HG03432 (cell line): ENCODE data around the gene MMP21.

ENCODE experiments used
- ATAC-seq: cut with Tn5 transposase; IDR thresholded peaks from one replicate; pipeline ENCODE4 v1.9.1; 2021; ENCODE audit warnings: mild to moderate bottlenecking, moderate library complexity; ENCODE audit not compliant: unreplicated experiment

Gene MMP21, protein sequence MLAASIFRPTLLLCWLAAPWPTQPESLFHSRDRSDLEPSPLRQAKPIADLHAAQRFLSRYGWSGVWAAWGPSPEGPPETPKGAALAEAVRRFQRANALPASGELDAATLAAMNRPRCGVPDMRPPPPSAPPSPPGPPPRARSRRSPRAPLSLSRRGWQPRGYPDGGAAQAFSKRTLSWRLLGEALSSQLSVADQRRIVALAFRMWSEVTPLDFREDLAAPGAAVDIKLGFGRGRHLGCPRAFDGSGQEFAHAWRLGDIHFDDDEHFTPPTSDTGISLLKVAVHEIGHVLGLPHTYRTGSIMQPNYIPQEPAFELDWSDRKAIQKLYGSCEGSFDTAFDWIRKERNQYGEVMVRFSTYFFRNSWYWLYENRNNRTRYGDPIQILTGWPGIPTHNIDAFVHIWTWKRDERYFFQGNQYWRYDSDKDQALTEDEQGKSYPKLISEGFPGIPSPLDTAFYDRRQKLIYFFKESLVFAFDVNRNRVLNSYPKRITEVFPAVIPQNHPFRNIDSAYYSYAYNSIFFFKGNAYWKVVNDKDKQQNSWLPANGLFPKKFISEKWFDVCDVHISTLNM

DNA sequence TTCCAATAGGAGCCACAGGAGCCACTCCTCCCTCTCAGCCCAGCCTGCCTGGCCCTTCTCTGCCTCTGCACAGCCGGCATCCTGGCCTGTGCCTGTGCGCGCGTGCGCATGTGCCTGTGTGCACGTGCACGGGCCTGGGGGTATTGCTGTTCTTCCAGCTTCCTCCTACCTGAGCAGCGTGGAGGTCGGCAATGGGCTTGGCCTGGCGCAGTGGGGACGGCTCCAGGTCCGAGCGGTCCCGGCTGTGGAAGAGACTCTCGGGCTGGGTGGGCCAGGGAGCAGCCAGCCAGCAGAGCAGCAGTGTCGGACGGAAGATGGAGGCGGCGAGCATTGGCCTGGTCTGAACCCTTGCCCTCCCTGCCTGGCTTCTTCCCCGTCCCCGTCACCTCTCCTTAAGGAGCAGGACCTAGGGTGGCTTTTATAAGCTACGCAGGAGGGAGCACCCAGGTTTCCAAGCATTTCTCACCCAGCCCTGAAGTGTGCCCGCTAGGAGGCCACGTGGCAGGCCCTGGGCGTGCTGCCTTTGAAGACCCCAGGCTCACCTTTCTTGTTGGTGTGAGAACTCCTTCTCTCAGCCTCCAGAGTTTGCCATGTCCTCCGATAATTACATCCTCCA is at the start of gene MMP21:
Gene MMP21 (minus strand): TSS at position 331 of the 616 bp plus-strand sequence. CDS start 0 bp downstream, at position 331.
- ATAC-seq, result no peak

DNA sequence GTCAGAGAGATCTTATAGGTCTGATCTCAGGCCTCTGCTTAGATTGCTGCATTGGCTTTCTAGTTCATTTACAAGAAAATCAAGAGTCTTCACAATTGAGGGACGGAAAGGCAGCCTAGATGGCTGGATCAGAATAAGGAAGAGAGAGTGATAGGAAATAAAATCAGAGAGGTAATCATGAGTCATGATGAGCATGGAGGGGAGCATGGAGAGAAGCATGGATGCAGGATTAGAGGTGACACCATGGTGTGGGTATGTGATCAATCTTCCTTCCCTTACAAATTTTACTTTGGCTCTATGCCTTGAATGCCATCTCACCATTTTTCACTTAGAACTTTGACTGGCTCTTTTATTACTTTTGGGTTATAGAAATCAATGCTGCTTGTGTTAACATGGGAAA is 49.1 kb upstream of the MMP21 start:
- no peak for ATAC-seq

DNA sequence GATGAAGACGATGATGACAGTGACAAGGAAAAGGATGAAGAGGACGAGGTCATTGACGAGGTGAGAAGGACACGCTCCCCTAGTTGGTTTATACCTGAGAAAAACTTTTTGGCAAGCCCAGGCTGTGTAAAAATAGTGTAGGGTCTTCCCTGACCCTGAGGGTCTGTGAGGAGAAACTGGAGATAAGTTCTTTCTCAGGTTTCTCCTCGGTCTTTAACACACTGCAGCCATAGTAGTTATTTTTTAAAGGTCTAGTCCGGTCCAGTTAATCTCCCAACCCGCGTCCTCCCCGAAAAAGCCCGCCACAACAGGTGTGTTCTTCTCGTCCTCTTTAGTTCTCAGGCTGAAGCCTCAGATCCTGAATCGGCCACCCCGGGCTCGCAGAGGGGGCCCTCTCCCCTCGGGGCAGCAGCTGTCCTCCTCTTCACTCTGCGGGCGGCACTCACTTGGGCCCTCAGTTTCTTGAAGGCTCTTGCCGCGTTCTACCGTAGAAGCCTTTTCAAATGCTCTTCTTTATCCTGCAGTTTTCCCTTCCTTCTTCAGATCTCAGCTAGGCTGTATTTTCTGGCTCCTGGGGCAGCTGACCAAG is 48.1 kb upstream of the MMP21 start:
- ATAC-seq, result peak; percentile 3

DNA sequence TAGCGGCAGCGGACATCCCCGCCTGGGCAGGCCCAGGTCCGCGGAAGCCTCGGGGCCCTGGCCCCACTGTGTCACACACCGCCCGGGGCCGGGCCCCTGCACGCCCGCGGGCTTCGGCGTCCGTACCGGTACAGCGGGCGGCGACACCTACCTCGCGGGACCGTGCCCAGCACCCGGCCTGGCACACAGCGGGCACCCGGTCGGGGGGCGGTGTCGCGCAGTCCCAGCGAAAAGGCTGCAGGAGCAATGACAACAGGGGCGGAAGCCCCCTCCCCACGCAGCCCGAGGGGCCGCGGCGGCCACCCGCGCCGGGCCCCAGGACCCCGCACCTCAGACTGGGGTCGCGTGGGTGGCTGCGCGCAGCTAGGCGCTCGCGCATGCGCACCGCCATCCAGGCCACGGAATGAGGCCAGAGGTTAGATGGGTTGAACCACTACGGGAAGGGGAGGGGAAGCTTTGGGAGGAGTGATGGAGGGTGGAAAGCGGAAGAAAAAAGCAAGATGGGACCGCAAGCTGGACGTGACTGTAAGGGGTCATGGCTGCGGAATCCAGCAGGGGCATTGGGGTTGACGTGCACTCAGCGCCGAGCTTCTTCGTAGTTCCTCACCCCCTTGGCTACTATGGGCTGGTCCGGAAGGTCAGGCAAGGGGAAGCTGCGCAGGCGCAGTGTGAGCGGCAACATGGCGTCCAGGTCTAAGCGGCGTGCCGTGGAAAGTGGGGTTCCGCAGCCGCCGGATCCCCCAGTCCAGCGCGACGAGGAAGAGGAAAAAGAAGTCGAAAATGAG is 47.4 kb upstream of the MMP21 start, which contains the start of the genes BCCIP and UROS:
Gene BCCIP (plus strand): TSS at position 669 of the 785 bp plus-strand sequence. CDS start 12 bp downstream, at position 681.
Gene UROS (minus strand): TSS at position 381 of the 785 bp plus-strand sequence. CDS start 6,759 bp downstream, outside the sequence.
- ATAC-seq, result peak; percentile 80

DNA sequence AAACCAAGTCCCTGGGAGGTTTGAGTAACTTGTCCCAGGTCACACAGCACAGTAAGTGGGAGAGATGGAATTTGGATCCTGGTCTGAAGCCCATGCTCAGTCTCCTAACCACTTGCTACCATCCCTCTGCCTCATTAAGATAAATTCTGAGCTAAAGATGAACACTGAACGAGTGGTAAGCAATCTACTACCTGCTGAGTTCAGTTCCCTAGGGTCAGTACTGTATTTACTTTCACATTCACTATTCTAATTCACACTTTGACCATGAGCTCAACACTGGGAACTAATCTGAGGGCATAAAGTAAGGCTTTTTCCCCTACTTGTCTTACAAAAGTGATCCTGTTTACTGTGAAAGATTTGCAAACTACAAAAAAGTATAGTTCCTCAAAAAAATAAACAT is 45.1 kb upstream of the MMP21 start:
- peak; percentile 52 for ATAC-seq

DNA sequence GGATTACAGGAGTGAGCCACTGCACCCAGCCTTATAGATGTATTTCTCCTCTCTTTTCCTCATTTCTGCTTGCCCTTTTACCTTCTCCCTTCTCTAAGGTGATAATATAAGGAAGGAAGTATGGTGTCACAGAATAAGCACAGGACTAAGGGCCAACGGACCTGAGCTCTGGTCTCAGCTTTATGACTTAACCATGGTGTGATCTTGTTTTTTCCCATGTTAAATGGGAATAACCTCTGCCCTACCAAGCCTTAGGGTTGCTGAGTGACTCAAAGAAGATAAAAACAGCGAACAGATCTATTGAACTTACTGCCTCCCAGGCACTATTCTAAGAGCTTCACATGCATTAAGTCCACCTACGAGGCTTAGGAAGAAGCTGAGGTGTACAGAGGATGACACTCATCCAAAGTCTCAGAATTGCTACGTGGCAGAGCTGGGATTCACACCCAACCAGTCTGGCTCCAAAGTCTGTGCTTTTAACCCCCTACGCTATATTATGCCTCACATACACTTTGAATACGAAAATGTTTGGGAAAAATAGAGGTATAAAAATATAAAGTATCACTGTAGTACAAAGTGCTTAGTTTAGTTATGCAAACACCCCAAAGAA is 41.8 kb upstream of the MMP21 start:
- ATAC-seq, result no peak

DNA sequence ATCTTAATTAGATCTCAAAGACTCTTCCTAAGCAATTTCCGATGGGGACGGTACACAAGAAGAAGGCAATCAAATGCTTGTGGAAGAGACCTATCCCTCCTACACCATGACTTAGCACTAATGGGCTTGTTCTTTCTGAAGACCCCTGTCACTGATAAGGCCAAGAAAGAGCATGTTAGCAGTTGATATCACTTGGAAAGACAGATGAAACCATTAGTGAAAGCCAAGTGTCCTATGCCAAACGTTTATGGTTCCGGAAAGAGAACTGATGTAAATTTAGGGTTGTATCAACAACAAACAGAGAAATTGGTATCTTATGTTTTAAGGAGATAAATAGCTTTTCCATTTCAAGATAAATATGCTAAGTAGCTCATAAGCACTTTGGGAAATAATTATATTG is 40.9 kb upstream of the MMP21 start:
- ATAC-seq, result no peak

DNA sequence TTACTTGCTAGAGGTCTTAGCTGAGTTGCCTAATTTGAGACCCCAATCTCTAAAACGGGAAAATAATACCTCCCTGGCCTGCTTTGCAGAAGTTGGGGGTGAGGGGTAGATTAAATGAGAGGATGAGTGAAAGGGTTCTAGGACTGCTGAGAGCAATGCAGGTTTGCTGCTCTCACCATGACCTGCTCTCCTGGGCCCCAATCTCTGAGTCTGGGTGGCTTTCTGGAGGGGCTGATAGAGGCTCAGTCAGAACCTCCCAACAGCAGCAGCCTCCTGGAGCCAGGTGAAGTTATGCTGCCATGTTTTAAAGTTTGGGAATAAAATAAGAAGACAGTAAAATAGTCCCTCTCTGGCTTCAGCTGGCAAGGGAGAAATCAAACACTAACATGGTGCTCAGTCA is 40.1 kb upstream of the MMP21 start:
- ATAC-seq, result no peak

DNA sequence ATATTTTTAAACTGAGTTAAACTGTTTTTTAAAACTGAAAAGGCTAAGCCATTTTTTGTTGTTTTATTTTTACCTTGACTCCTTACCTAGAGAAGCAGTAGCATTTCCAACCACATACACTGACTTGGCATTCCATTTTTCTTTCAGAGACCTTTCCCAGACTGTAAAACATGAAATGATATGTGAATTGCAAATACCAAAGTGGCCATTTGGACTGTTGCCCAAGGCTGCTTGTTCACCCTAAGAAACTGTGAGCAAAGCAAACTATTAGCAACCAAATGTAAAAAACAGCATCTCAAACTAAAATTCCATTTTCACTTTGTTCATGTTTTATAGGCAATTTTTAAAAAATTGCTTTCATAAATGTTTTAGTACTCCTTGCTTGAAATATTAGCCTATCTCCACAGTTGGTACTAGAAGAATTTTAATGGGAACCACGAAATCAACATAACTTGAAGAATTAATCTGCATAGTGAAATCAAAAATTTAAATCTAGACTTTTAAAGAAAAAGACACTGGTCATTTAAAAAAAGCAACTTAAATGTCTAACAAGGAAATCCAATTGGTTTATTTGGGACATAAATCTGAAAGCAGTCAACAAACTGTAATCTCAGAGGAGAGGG is 36.6 kb upstream of the MMP21 start:
- ATAC-seq, result no peak

DNA sequence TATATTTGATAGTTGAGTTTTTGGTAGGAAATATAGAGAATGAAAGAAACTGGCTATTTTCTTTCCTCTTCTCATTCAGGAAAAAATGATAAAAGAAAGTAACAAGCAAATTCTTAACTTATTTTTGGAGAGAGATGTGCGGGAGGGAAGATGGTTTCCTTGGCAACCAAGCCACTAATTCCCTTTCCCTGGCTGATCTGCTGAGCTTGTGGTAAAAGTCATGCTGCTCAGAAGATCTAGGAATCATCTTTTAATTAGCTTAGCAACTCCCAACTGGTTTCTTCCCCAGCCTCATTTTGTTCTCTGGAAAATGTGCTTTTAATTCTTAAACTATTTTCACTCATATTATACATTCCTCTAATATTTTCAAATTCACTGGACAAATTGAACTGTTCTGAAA is 35.6 kb upstream of the MMP21 start:
- ATAC-seq, result no peak

DNA sequence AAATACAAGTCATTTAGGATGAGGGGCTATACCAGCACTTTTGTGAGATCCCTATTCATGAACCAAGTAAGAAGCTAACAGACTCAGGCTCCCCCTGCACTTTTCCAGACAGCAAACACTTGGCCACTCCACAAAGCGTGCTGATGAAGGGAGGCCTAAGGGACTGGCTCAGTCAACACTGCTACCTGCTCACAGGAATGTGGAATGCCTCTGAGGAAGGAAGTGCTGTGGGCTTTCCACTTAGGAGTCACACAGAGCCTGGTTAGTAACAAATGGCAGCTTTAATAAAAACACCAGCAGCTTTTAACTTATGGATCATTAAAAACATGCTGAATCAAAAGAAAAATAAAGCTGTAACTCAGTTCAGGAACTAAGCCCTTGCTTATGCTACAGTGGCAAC is 32.4 kb upstream of the MMP21 start:
- ATAC-seq, result no peak

DNA sequence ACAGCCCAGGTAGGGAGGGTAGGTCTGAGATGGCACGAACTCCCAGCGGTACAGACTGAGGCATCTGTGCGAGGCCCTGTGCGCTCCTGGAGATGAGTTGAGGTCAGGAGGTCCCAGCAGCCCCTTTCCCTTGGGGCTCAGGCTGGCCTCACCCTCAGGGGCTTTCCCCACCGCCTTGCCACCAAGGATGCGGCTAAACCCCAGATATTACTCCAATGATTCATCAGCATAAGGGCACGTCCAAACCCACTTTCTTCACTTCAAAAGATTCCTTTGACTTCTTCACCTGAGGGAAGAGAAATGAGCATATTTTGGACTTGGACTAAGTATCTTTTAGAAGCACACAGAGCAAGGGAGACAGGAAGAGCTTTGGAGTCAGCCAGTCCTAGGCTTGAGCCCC is 27.1 kb upstream of the MMP21 start:
- ATAC-seq, result no peak

DNA sequence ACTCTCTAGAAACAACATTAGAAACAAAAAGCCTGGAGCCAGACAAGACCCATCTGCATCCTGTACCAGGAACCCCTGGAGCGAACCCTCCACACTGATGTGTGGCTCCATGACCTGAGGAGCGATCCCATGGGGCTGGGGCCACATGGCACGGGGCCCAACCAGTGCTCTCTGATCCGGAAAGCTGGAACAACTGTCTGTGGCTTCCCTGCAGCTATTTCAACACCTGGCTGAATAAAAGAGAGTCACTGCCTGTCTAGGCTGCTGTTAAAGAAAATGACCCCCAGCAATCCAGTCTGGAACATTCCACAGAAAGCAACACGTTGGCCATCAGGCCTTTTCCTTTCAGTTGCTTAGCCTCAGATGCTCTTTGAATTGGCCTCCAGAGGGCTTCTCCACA is 26.5 kb upstream of the MMP21 start:
- ATAC-seq, result no peak

DNA sequence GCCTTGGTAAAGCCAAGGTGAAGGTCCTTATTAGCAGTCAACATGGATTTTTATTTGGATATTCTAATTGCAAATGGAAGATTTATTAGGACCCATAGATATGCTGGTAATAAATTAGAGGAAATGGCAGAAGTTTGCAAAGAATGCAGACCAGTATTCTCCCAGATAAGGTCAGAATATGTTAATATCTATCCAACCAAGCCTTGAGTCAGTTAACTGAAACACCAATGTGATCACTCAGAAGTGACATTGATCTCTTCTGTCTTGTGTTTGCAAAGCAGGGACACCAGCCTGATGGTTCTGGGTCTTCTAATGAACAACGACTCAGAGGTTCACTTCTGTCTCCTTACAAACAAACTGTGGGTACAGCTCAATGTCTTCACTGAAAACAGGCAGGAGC is 26.0 kb upstream of the MMP21 start:
- no peak for ATAC-seq

DNA sequence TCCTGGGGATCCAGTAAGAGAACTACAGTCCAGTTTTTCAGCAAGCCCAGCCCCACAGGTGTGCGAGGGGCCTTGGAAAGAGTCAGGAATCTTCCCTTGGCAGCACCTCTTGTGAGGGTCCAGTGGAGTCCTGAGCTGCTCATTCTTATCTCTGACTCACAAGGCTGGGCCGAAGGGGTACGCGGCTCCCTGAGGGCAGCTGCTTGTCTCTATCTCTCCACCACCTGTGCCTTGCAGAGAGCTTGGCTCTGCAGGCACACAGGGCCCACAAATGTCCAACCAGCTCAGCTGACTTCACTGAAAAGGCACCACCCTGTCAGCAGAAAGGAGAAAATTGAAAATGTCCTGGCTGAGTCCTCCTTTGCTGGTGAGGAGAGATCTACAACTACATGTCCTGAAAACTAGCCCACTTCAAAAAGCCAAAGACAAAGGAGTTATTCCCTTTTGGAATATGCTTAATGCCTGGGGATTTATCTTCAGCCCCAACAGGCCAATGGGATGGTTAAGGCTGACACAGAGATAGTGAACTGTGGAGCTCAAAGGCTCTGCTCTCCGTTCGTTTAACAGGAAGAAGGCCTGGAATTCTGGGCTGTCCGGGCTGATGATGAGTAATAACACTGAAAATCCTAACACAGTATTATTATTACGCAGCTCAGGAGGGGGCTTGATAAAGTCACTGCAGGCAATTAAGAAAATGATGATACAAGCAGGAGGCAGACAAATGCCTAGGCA is 24.0 kb upstream of the MMP21 start:
- ATAC-seq, result no peak

DNA sequence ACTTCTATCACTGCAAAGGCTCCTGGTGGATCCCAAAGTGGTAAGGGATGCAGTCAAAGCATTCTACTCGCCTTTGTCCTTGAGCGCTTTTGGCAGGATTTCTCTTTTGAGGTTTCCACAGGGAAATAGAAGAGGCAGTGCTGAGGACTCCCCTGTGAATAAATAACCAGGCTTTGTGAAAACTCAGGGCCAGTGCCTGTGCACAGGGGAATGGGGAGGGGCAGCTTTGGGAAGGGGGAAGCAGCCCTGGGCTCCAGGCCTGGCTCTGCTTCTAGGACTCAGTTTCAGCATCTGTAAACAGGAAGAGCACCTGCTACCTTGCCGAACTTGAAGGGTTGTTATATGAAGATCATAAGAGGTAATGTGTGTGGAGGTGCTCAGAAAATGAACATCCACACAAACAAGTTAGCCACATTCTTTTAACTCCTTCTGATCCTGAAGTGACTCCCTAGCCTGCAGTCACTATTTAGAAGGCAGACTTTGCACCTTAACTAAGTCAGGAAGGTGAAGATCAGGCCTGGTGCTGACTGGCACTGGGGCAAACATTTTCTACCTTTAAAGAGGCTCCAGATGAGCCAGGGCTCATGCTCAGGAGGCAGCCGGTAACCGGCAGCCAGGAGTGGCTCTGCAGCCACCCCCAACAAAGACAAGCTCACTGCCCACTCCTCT is 22.5 kb upstream of the MMP21 start:
- no peak for ATAC-seq

DNA sequence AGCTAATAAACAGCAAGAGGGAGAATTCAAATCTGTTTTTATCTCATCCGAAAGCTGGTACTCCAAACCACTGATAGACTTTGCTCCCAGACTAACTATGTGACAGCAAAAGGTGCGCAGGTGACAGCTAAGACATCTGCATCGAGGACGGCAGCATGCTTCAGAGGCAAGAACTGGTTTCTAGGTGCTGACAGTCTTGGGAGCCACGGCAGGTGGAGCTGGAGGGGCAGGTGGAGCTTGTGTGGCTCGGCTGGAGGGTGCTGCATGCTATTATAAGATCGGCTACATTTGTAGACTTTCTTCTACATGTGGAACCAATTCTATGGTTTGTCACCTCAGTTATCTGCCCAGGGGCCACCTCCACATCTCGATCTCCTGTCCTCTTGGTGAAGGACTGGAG is 21.8 kb upstream of the MMP21 start:
- no peak for ATAC-seq

DNA sequence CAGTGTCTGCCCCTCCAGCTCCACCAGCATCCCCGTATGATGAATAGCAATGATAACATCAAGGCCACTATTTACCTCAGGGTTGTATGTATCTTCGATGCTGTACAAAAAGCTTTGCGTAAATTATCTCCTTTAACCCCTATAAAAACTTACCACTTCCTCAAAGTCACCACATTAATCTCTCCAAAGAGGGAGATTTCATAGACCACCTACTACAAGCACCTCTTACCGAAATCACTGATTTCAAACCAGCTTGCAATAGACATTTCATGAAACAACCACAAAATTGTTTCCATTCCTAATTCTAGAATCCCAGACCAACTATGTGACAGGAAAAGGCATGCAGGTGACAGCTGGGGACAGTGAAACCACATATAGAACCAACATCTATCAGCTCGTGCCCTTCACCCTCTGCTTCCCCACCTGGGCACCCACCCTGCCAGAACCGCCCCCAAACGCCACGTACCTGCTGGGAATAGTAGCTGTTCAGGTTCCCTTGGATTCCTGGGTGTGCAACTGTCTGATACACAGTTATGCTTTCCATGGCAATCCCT is 20.1 kb upstream of the MMP21 start:
- no peak for ATAC-seq
